ENCODE data around the gene MCC.

- TF ChIP-seq CTCF (IDR thresholded peaks at IDR 0.05): no peak
- no peak for TF ChIP-seq POLR2A (IDR thresholded peaks at IDR 0.05)
- TF ChIP-seq EP300 (IDR thresholded peaks at IDR 0.05): no peak
These were observed 395.6 kb downstream of the MCC start for GRCh38 chr5:113092683-113093082.

Data from upper lobe of left lung (tissue), 4 donors.